IPS DF 6.9 (cell line): ENCODE results near the gene MAML2.

Experiments used
- DNase-seq: peaks from one replicate; pipeline ENCODE4 v3.0.0-alpha.2; 2013; ENCODE audit warnings: low read depth, low spot score
- H3K27ac ChIP-seq: one replicate; pipeline ENCODE4 v1.5.1; 2013; ENCODE audit warnings: low read length, control low read depth
- H3K27me3 ChIP-seq: 2 replicates; pipeline ENCODE4 v1.6.1; 2013; ENCODE audit warnings: mild to moderate bottlenecking, low read length; ENCODE audit not compliant: control insufficient read depth, insufficient read depth
- H3K36me3 ChIP-seq: 2 replicates; pipeline ENCODE4 v1.6.1; 2013; ENCODE audit warnings: low read length; ENCODE audit not compliant: control insufficient read depth, insufficient read depth
- H3K4me1 ChIP-seq: 2 replicates; pipeline ENCODE4 v1.6.1; 2013; ENCODE audit warnings: low read length; ENCODE audit not compliant: control insufficient read depth, insufficient read depth
- H3K4me3 ChIP-seq: 2 replicates; pipeline ENCODE4 v1.5.1; 2013; ENCODE audit warnings: mild to moderate bottlenecking, low read length
- H3K9me3 ChIP-seq: 2 replicates; pipeline ENCODE4 v1.6.1; 2013; ENCODE audit warnings: low read length, inconsistent platforms; ENCODE audit not compliant: control insufficient read depth, insufficient read depth
- WGBS: extraction: QIAGEN DNeasy Blood & Tissue Kit; methylation state at CpG from one replicate; pipeline ENCODE4 v1.1.7; 2013; ENCODE audit warnings: mixed read lengths, missing lambda C conversion rate; ENCODE audit not compliant: insufficient read length, insufficient coverage; 5-methylcytosine and 5-hydroxymethylcytosine counted together

Gene MAML2

GRCh38 chr11:96107143-96107824 lies 235.7 kb downstream of the MAML2 start:
- Histone ChIP-seq H3K4me3 (no peak overlapping the region), H3K27me3 (no peaks in the 10 kb centered on the region), H3K36me3 (no peaks in the 10 kb centered on the region), H3K27ac (no peak overlapping the region), H3K9me3 (no peaks in the 10 kb centered on the region), H3K4me1 (peaks cover 2% of the 10 kb centered on the region; the same call in 1 of the 2 replicates)
- no peak for DNase-seq
- no CpG with 5 or more reads among the region's 5 CpGs for WGBS

DNA sequence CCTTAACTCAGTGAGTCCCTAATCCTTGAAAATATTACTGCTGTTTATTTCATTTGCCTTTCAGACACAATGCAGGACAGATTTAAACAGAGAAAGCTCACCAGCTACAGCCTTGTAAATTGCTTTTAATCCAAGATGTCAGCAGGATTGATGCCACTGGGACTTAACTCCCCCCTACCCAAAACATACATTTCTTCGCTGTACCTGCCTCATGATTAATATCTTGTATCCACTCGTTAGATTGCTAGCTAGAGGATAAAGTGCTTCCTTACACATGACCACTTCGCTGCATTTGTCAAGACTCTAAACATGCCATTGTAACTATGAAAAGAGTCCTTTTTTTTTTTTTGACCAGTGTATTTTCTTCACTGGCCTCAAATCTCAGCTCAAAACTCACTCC lies 236.3 kb downstream of the MAML2 start:
- Histone ChIP-seq H3K4me1 (peaks cover 2% of the 10 kb centered on the region; the same call in 1 of the 2 replicates), H3K4me3 (no peak overlapping the region), H3K9me3 (no peaks in the 10 kb centered on the region), H3K27ac (no peak overlapping the region), H3K27me3 (no peaks in the 10 kb centered on the region), H3K36me3 (no peaks in the 10 kb centered on the region)
- DNase-seq: no peak
- WGBS: no CpG with 5 or more reads among the region's 3 CpGs

DNA sequence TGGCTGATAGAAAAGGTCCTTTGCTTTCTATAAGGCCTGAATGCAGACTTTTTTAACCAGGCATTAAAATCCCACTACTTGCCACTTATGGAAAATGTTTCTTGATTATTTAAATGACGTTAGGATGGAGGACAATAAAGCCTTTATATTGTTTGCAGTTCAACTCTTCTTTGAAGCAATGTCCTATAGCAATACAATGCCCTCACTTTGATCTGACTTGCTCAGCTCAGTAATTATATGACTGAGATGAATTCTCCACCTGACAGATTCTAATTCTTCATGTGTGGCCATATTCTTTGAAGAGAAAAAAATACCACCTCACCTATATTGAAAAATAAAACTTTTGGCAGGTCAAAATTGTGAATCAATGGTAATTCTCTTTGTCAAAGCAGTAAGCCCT lies 237.1 kb downstream of the MAML2 start:
- Histone ChIP-seq H3K4me1 (no peaks in the 10 kb centered on the region), H3K27me3 (no peaks in the 10 kb centered on the region), H3K36me3 (no peaks in the 10 kb centered on the region), H3K9me3 (no peaks in the 10 kb centered on the region), H3K4me3 (no peak overlapping the region), H3K27ac (no peak overlapping the region)
- no CpG with 5 or more reads among the region's 1 CpG for WGBS
- no peak for DNase-seq

- H3K9me3 ChIP-seq: no peaks in the 10 kb centered on the region
- no peak overlapping the region for H3K4me3 ChIP-seq
- no peak overlapping the region for H3K27ac ChIP-seq
- H3K27me3 ChIP-seq: no peaks in the 10 kb centered on the region
- DNase-seq: no peak
- no CpG with 5 or more reads among the region's 1 CpG for WGBS
- H3K4me1 ChIP-seq: no peaks in the 10 kb centered on the region
- no peaks in the 10 kb centered on the region for H3K36me3 ChIP-seq
Observed at GRCh38 chr11:96105197-96105895, 237.6 kb downstream of the MAML2 start.

DNA sequence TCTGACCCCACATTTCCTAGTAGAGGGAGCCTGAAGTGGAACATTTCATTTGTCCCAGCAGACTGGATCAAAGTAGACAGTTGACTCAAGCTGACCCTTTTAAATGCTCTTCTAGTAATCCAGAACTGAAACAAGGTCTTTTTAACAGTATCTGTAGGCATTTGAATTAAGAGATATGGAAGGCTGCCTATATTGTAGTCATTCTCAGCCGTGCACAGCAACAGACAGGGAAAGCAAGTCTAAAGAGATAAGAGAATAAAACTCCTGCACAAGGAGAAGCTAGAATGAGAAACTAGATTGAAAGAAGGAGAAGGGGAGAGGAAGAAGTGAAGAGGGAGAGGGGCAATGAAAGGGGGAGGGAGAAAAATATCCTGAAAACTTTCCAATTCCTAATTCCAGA lies 238.5 kb downstream of the MAML2 start:
- H3K4me3 ChIP-seq: no peak overlapping the region
- no peaks in the 10 kb centered on the region for H3K27me3 ChIP-seq
- H3K9me3 ChIP-seq: no peaks in the 10 kb centered on the region
- no CpG with 5 or more reads among the region's 1 CpG for whole genome bisulfite sequencing
- no peak for DNase-seq
- no peak overlapping the region for H3K27ac ChIP-seq
- H3K4me1 ChIP-seq: no peaks in the 10 kb centered on the region
- H3K36me3 ChIP-seq: no peaks in the 10 kb centered on the region

- no peaks in the 10 kb centered on the region for H3K4me1 ChIP-seq
- H3K27me3 ChIP-seq: no peaks in the 10 kb centered on the region
- no peak overlapping the region for H3K4me3 ChIP-seq
- no peak for DNase-seq
- H3K36me3 ChIP-seq: no peaks in the 10 kb centered on the region
- H3K27ac ChIP-seq: no peak overlapping the region
- H3K9me3 ChIP-seq: no peaks in the 10 kb centered on the region
- no CpG with 5 or more reads among the region's 6 CpGs for WGBS
Observed at GRCh38 chr11:96103721-96104120, 239.3 kb downstream of the MAML2 start.

GRCh38 chr11:96103102-96103501 lies 239.9 kb downstream of the MAML2 start:
- H3K4me1 ChIP-seq: no peaks in the 10 kb centered on the region

GRCh38 chr11:96102664-96103078 lies 240.3 kb downstream of the MAML2 start:
- no peak overlapping the region for H3K4me3 ChIP-seq
- H3K4me1 ChIP-seq: no peaks in the 10 kb centered on the region
- no peaks in the 10 kb centered on the region for H3K9me3 ChIP-seq
- H3K36me3 ChIP-seq: no peaks in the 10 kb centered on the region
- no peak overlapping the region for H3K27ac ChIP-seq
- DNase-seq: no peak
- H3K27me3 ChIP-seq: no peaks in the 10 kb centered on the region
- no CpG with 5 or more reads among the region's 2 CpGs for WGBS

More at GRCh38 chr11:96103102-96103501, 239.9 kb downstream of the MAML2 start:
- DNase-seq: no peak
- H3K4me3 ChIP-seq: no peak overlapping the region
- no peaks in the 10 kb centered on the region for H3K36me3 ChIP-seq
- WGBS: no CpG with 5 or more reads among the region's 1 CpG
- H3K27me3 ChIP-seq: no peaks in the 10 kb centered on the region
- no peak overlapping the region for H3K27ac ChIP-seq
- H3K9me3 ChIP-seq: no peaks in the 10 kb centered on the region

DNA sequence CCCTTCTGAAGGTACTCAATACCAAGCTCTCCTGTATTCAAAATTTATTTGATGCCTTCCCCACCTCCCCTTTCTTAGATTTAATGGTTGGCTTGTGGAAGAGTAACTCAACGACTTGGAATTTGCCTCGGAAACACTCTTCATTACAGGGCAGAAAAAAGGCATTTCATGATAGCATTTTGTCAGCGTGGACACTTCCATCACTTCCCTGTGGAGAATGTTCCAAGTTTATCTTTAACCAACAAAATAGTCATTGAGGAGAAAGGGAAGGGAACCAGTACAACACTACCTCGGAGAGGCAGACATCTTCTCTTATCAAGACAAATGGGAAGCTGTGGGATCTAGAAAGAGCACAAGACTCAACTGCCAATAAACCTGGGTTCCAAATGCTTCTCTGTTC lies 241.8 kb downstream of the MAML2 start:
- no CpG with 5 or more reads among the region's 4 CpGs for WGBS
- Histone ChIP-seq H3K4me3 (no peak overlapping the region), H3K9me3 (no peaks in the 10 kb centered on the region), H3K27me3 (no peaks in the 10 kb centered on the region), H3K27ac (no peak overlapping the region), H3K36me3 (no peaks in the 10 kb centered on the region), H3K4me1 (no peaks in the 10 kb centered on the region)
- no peak for DNase-seq

DNA sequence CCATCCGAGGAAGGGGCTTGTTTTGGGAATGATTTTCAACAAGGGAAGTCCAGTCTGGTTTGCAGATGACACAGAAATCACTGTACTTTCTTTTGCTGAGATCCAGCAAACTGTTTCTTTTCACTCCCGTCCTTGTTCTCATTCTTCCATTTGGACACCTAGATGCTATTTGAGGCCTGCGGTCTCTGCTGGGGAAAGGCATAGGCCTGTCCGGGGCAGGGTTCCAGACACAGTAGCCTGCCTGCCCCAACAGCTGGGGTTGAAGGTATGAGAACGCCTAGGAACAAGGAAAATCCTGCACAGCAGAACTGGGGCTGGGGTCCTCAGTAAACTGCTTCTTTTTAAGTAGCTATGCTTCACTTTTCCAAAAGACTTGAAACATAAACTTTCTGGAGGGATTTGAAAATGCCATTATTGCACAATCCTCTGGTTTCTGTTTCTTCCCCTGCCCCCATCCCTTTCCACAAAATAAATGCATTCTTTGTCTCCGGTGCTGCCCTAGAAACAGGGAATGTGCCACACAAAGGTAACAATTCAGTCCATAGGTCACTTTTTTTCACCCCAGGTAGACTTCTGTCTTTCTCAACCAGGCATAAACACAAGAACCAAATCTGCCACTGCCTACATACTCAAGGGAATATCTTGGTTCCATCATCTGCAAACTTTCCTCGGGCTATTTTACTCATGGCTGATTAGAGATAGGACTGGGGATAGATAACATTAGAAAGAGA lies 244.3 kb downstream of the MAML2 start:
- Histone ChIP-seq H3K36me3 (no peaks in the 10 kb centered on the region), H3K9me3 (no peaks in the 10 kb centered on the region), H3K27me3 (no peaks in the 10 kb centered on the region), H3K4me1 (no peaks in the 10 kb centered on the region), H3K27ac (no peak overlapping the region), H3K4me3 (no peak overlapping the region)
- WGBS: no CpG with 5 or more reads among the region's 7 CpGs
- DNase-seq: no peak
